ENCODE results near the gene PBX3. TPM values are rescaled to one million over a fixed set of nuclear protein-coding genes. Genes with fewer than 3 reads are reported as not detected.
A peak's percentile ranks its signal among the peaks of the same experiment; 100 is the strongest.

The PBX3 gene
- total RNA-seq, 1 donor from 2014 or later, result 46.1 TPM

- Histone ChIP-seq H3K4me3 (no peak overlapping the region), H3K4me1 (peaks cover 21% of the 10 kb centered on the region), H3K27me3 (ENCODE audit: low read depth) (no peaks in the 10 kb centered on the region), H3K36me3 (no peaks in the 10 kb centered on the region), H3K27ac (no peak overlapping the region), H3K9me3 (no peaks in the 10 kb centered on the region)
- intact Hi-C loops (cut with DNase I), result no loop called here
- ATAC-seq (no peak), DNase-seq (no peak)
- no peak for TF ChIP-seq CTCF (IDR thresholded peaks at IDR 0.05)
Measured at GRCh38 chr9:125745018-125745417, 2.2 kb upstream of the PBX3 start.

DNA sequence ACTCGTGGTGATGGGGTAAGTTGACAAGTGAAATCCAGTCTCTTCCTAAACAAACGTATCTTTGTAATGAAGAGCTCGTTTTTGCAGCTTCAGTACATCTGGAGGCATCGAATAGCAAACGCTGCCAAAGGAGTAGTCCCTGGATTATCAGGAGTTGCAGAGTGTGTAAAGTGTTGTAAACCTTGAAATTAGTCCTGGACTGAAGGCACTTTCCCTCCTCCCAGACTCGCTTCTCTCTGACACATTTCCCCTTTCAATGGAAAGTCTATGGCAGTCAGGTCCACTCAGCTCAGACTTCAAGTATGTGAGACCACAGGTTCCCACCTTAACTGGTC is 1.5 kb upstream of the PBX3 start:
- Histone ChIP-seq H3K36me3 (no peaks in the 10 kb centered on the region), H3K9me3 (no peaks in the 10 kb centered on the region), H3K4me3 (peak overlapping the region; percentile 63), H3K27ac (peak overlapping the region; percentile 79), H3K4me1 (peaks cover 27% of the 10 kb centered on the region), H3K27me3 (ENCODE audit: low read depth) (no peaks in the 10 kb centered on the region)
- no peak for TF ChIP-seq CTCF (IDR thresholded peaks at IDR 0.05)
- no peak for DNase-seq
- ATAC-seq, result no peak
- intact Hi-C loops (cut with DNase I), result no loop called here

GRCh38 chr9:125746017-125746773 is 978 bp upstream of the PBX3 start:
- ATAC-seq (peak; percentile 97 to 98), DNase-seq (peak; percentile 96)
- no peak for TF ChIP-seq CTCF (IDR thresholded peaks at IDR 0.05)
- Histone ChIP-seq H3K27me3 (ENCODE audit: low read depth) (no peaks in the 10 kb centered on the region), H3K4me3 (peak overlapping the region; percentile 63), H3K27ac (peak overlapping the region; percentile 79), H3K9me3 (no peaks in the 10 kb centered on the region), H3K36me3 (no peaks in the 10 kb centered on the region), H3K4me1 (peaks cover 33% of the 10 kb centered on the region)
- intact Hi-C loops (cut with DNase I), result no loop called here

DNA sequence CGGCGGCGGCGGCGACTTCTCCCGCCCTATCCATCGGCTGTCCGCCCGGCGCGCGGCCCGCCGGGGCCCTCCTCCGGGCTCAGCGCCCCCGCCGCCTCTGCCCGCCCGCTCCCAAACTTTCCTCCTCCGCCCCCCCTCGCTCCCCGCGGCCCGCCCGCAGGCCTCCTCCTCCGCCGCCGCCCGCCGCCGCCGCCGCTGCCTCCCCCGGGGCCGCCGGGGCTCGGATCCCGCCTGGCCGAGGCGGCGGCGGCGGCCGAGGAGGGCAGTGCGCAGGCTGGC is 460 bp upstream of the PBX3 start:
- H3K27me3 ChIP-seq (ENCODE audit: low read depth), result no peaks in the 10 kb centered on the region
- H3K9me3 ChIP-seq, result no peaks in the 10 kb centered on the region
- no peaks in the 10 kb centered on the region for H3K36me3 ChIP-seq
- intact Hi-C loops (cut with DNase I), result no loop called here
- DNase-seq (no peak), ATAC-seq (no peak)
- H3K4me3 ChIP-seq, result peak overlapping the region; percentile 63
- H3K4me1 ChIP-seq, result peaks cover 38% of the 10 kb centered on the region
- no peak for TF ChIP-seq CTCF (IDR thresholded peaks at IDR 0.05)
- peak overlapping the region; percentile 79 for H3K27ac ChIP-seq

DNA sequence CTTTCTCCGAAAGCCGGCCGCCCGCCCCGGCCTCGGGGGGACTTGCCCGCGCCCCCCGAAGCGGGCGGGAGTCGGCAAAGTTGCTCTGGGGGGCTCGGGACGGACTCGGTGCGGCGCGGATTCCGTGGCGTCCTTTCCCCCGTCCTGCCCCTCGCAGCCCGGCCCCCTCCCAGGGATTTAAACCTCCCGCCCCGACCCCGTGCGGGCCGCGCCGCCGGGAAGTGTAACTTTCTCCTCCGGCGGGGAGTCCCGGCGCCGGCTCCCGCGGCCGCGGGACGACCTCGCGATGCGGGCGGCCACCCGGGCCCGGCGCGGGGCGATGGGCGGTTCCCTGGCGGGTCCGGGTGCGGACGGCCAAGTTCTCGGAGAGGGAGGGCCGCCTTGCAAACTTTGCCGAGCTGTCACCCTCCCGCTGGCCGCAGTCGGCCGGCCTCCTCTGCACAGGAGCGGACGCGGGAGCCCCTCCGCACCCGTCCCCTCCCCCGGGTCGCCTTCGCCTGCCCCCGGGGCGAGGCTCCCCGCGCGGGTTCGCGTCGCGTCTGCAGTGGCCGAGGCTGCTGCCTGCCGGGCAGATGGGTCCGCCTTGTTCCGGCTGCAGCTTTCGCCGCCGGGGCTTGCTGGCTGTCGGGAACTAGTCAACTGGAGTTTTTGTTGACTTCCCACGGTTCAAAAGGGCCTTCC is 732 bp downstream of the PBX3 start:
- peak overlapping the region; percentile 90 for H3K4me3 ChIP-seq
- ATAC-seq (peak in 1 of 2 donors; percentile 5), DNase-seq (peak; percentile 73)
- H3K27me3 ChIP-seq (ENCODE audit: low read depth), result no peaks in the 10 kb centered on the region
- H3K27ac ChIP-seq, result peak overlapping the region; percentile 83
- peaks cover 49% of the 10 kb centered on the region for H3K4me1 ChIP-seq
- no peak for TF ChIP-seq CTCF (IDR thresholded peaks at IDR 0.05)
- no peaks in the 10 kb centered on the region for H3K36me3 ChIP-seq
- no peaks in the 10 kb centered on the region for H3K9me3 ChIP-seq
- intact Hi-C loops (cut with DNase I), result no loop called here

All from lower lobe of right lung (tissue), 2 donors.